Lung (tissue), 12 donors: ENCODE results near the gene RAI1. TPM values are rescaled to one million over a fixed set of nuclear protein-coding genes. Genes with fewer than 3 reads are reported as not detected.

ENCODE experiments used
- ATAC-seq: fragments of 200-7000 bp; cut with Tn5 transposase; one replicate; pipeline ENCODE4 v1.9.1; 2020; ENCODE audit warnings: moderate number of reproducible peaks; ENCODE audit not compliant: insufficient read depth, low FRiP score
- DNase-seq, 3 donors: peaks; one replicate each; pipeline ENCODE4 v3.0.0-alpha.2; 2013 to 2017
- H3K27ac ChIP-seq, 2 donors: one replicate each; pipeline ENCODE4 v1.5.1; 2013; ENCODE audit warnings: mild to moderate bottlenecking in 2 of 2, moderate library complexity in 2 of 2, control low read depth in 1 of 2, inconsistent platforms in 1 of 2, low read depth in 1 of 2, low read length in 1 of 2
- H3K27me3 ChIP-seq, 3 donors: one replicate each; pipeline ENCODE4 v1.5.1; 2013; ENCODE audit warnings: low read length in 2 of 3; ENCODE audit not compliant: control insufficient read depth in 3 of 3, insufficient read depth in 3 of 3
- H3K36me3 ChIP-seq, 4 donors: one replicate each; pipeline ENCODE4 v1.5.1; 2013; ENCODE audit warnings: low read length in 4 of 4, mild to moderate bottlenecking in 1 of 4, moderate library complexity in 1 of 4; ENCODE audit not compliant: control insufficient read depth in 4 of 4, insufficient read depth in 4 of 4
- H3K4me1 ChIP-seq, 5 donors: one replicate each; pipeline ENCODE4 v1.5.1; 2013; ENCODE audit warnings: low read length in 5 of 5, mild to moderate bottlenecking in 2 of 5, moderate library complexity in 1 of 5; ENCODE audit not compliant: control insufficient read depth in 5 of 5, insufficient read depth in 5 of 5
- H3K4me3 ChIP-seq: one replicate; pipeline ENCODE4 v1.5.1; 2013; ENCODE audit warnings: mild to moderate bottlenecking, control low read depth, moderate library complexity
- H3K9ac ChIP-seq, 2 donors: one replicate each; pipeline ENCODE4 v1.5.1; 2013; ENCODE audit warnings: low read length in 2 of 2, control low read depth in 1 of 2; ENCODE audit not compliant: insufficient read depth in 1 of 2
- H3K9me3 ChIP-seq, 4 donors: one replicate each; pipeline ENCODE4 v1.5.1; 2013; ENCODE audit warnings: low read length in 3 of 4, mild to moderate bottlenecking in 1 of 4, moderate library complexity in 1 of 4; ENCODE audit not compliant: control insufficient read depth in 4 of 4, insufficient read depth in 3 of 4
- CTCF ChIP-seq: IDR thresholded peaks from 2 replicates; pipeline ENCODE4 v1.5.1; 2012; ENCODE audit warnings: mild to moderate bottlenecking; ENCODE audit errors: control extremely low read depth, extremely low read depth
- WGBS, 2 donors: extraction: QIAGEN DNeasy Blood & Tissue Kit; methylation state at CpG; one replicate each; pipeline ENCODE4 v1.1.7; 2013; 5-methylcytosine and 5-hydroxymethylcytosine counted together
- polyA plus RNA-seq, 2 donors: library from polyadenylated mRNA; stranded (reverse); fragments of 200-250 nt; gene quantifications; one replicate each; pipeline ENCODE4 v1.2.1, GENCODE V29; 2013
- total RNA-seq, 2 donors: library from RNA; depleted of rRNA in 1 of 2; stranded (reverse); fragments of >200 nt in 1 of 2; gene quantifications; one replicate each; pipeline ENCODE4 v1.2.1, GENCODE V29; 2014 to 2021
- donor health status: control.
- donor health status: control.
- donor health status: Bipolar disorder and iron deficiency.
- donor health status: healthy.
- donor health status: DM: yes; HTN: yes; CAD: no.

The RAI1 gene
- total and polyA plus RNA-seq, 4 donors: 14.5 to 44.4 (median 28.3) TPM

- ATAC-seq: no peak
- no peaks in the 10 kb centered on the region for H3K9me3 ChIP-seq
- H3K4me1 ChIP-seq: peaks cover 0 to 57% (median 19%) of the 10 kb centered on the region in 5 donors
- WGBS, 2 donors: 92 to 93% methylated on average over 2 of the region's 2 CpGs
- no peak overlapping the region for H3K4me3 ChIP-seq
- H3K27me3 ChIP-seq: no peaks in the 10 kb centered on the region
- DNase-seq: no peak
- no peaks in the 10 kb centered on the region for H3K36me3 ChIP-seq
- TF ChIP-seq CTCF: no peak
- H3K27ac ChIP-seq: no peak overlapping the region
- no peak overlapping the region for H3K9ac ChIP-seq
Observed at GRCh38 chr17:17786998-17787397, 105.7 kb downstream of the RAI1 start.

GRCh38 chr17:17787568-17787967 is 106.3 kb downstream of the RAI1 start:
- DNase-seq: no peak
- 96 to 97% methylated on average over 7 of the region's 7 CpGs for WGBS, 2 donors
- TF ChIP-seq CTCF: no peak
- Histone ChIP-seq H3K27me3 (no peaks in the 10 kb centered on the region), H3K36me3 (no peaks in the 10 kb centered on the region), H3K9me3 (no peaks in the 10 kb centered on the region), H3K4me3 (no peak overlapping the region), H3K27ac (no peak overlapping the region), H3K4me1 (peaks cover 0 to 60% (median 22%) of the 10 kb centered on the region in 5 donors), H3K9ac (no peak overlapping the region)
- no peak for ATAC-seq

DNA sequence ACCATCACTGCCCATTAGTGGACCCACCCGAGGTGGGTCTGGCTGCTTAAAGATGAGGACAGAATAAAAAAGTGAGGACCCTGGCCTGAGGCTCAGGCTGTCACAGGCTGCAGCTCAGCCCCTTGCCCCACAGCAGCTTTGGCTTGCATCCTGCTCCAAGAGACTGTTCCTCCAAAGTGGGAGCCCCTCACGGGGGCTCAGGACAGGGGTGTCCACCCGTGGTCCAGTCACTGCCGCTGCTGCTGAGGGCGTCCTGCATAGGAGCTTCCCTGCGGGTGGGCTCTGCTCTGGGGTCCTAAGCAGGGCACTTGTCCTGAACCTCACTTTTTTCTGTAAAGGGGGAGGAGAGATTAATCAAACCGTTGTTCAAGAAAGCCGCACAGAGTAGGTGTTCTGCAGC is 107.7 kb downstream of the RAI1 start:
- H3K27me3 ChIP-seq: no peaks in the 10 kb centered on the region
- H3K4me1 ChIP-seq: peaks cover 0 to 56% (median 22%) of the 10 kb centered on the region in 5 donors
- 92 to 94% methylated on average over 8 of the region's 8 CpGs for WGBS, 2 donors
- peaks cover 0 to 9% (median 4%) of the 10 kb centered on the region in 4 donors for H3K36me3 ChIP-seq
- ATAC-seq: no peak
- no peak overlapping the region for H3K27ac ChIP-seq
- H3K9ac ChIP-seq: no peak overlapping the region
- H3K9me3 ChIP-seq: no peaks in the 10 kb centered on the region
- TF ChIP-seq CTCF: no peak
- no peak overlapping the region for H3K4me3 ChIP-seq
- DNase-seq: no peak

DNA sequence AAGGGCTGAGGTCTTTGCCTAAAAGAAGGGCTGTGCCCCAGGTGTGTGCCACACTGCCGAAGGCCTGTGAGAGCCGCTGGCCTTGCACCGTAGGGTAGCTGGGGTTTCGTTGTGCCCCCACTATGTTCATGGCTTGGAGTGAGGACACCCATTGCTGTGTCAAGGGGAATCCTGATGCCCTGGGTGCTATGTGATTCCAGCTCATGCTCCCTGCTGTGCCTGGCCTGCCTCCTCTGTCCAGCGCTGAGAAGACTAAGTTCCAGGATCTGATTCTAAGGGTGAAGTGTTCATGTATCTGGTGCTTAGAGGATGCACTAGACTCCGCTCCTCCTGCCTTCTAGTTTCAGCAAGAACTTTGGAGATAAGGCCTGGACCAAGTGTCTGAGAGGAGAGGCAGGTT is 108.2 kb downstream of the RAI1 start:
- ATAC-seq (no peak), DNase-seq (no peak)
- Histone ChIP-seq H3K9me3 (no peaks in the 10 kb centered on the region), H3K36me3 (peaks cover 0 to 13% (median 7%) of the 10 kb centered on the region in 4 donors), H3K4me1 (peaks cover 0 to 52% (median 18%) of the 10 kb centered on the region in 5 donors), H3K27ac (no peak overlapping the region), H3K4me3 (no peak overlapping the region), H3K27me3 (no peaks in the 10 kb centered on the region), H3K9ac (no peak overlapping the region)
- TF ChIP-seq CTCF: no peak
- WGBS, 2 donors: 97 to 99% methylated on average over 6 of the region's 6 CpGs
